ENCODE results near the gene CDK5RAP2. TPM values are rescaled to one million over a fixed set of nuclear protein-coding genes. Genes with fewer than 3 reads are reported as not detected.
"Not testable (repeated sequence)": the region's sequence is repeated elsewhere in the genome, so short reads cannot be mapped to it uniquely, and the experiment has no call there.

The CDK5RAP2 gene
- total RNA-seq, 1 donor from 2014 or later: 80.0 TPM

GRCh38 chr9:120521101-120521500 lies 58.9 kb downstream of the CDK5RAP2 start:
- no peak for DNase-seq
- Mint-ChIP-seq H3K27me3 (no peaks in the 10 kb centered on the region), H3K9me3 (no peaks in the 10 kb centered on the region), H3K4me3 (no peak overlapping the region), H3K4me1 (no peaks in the 10 kb centered on the region), H3K27ac (no peak overlapping the region), H3K36me3 (ENCODE audit: low read depth) (peaks cover 75% of the 10 kb centered on the region)
- intact Hi-C loops (cut with micrococcal nuclease): no loop called here
- no peak for ATAC-seq (ENCODE audit: low read depth)
- ChIA-PET POLR2A (interaction anchor here (0.6 kb wide), 1 partner anchor 67 kb away, joined by 3 read pairs; no protein-coding TSS in a partner anchor), CTCF (interaction anchor here (0.6 kb wide), 1 partner anchor 26 kb away, joined by 3 read pairs; no protein-coding TSS in a partner anchor)
- TF ChIP-seq CTCF (IDR thresholded peaks at IDR 0.05): no peak

- H3K4me3 Mint-ChIP-seq; intact Hi-C loops (cut with micrococcal nuclease); H3K27me3 Mint-ChIP-seq; H3K9me3 Mint-ChIP-seq; CTCF ChIA-PET; H3K27ac Mint-ChIP-seq; H3K4me1 Mint-ChIP-seq; DNase-seq; POLR2A ChIA-PET; ATAC-seq (ENCODE audit: low read depth): not testable (repeated sequence)
- H3K36me3 Mint-ChIP-seq (ENCODE audit: low read depth): peaks cover 81% of the 10 kb centered on the region
These were observed 64.0 kb downstream of the CDK5RAP2 start for GRCh38 chr9:120515996-120516395.

- intact Hi-C loops (cut with micrococcal nuclease); POLR2A ChIA-PET; CTCF ChIA-PET; H3K4me1 Mint-ChIP-seq; H3K9me3 Mint-ChIP-seq; DNase-seq; ATAC-seq (ENCODE audit: low read depth); H3K27me3 Mint-ChIP-seq; H3K4me3 Mint-ChIP-seq; H3K27ac Mint-ChIP-seq: not testable (repeated sequence)
- peaks cover 83% of the 10 kb centered on the region for H3K36me3 Mint-ChIP-seq (ENCODE audit: low read depth)
These were observed 64.5 kb downstream of the CDK5RAP2 start for GRCh38 chr9:120515481-120515880.

- DNase-seq (no peak), ATAC-seq (ENCODE audit: low read depth) (no peak)
- CTCF ChIA-PET: no interaction called here
- peaks cover 85% of the 10 kb centered on the region for H3K36me3 Mint-ChIP-seq (ENCODE audit: low read depth)
- H3K4me3 Mint-ChIP-seq: no peak overlapping the region
- no peak overlapping the region for H3K27ac Mint-ChIP-seq
- H3K27me3 Mint-ChIP-seq: no peaks in the 10 kb centered on the region
- no peaks in the 10 kb centered on the region for H3K4me1 Mint-ChIP-seq
- peaks cover 2% of the 10 kb centered on the region for H3K9me3 Mint-ChIP-seq
- POLR2A ChIA-PET: no interaction called here
- intact Hi-C loops (cut with micrococcal nuclease): no loop called here
- no peak for TF ChIP-seq CTCF (IDR thresholded peaks at IDR 0.05)
These were observed 65.6 kb downstream of the CDK5RAP2 start for GRCh38 chr9:120514405-120514804.

GRCh38 chr9:120513825-120514396 lies 66.1 kb downstream of the CDK5RAP2 start:
- ChIA-PET POLR2A (no interaction called here), CTCF (no interaction called here)
- no peak overlapping the region for H3K27ac Mint-ChIP-seq
- no peaks in the 10 kb centered on the region for H3K27me3 Mint-ChIP-seq
- no peak overlapping the region for H3K4me3 Mint-ChIP-seq
- no peak for DNase-seq
- intact Hi-C loops (cut with micrococcal nuclease): no loop called here
- no peaks in the 10 kb centered on the region for H3K4me1 Mint-ChIP-seq
- peaks cover 89% of the 10 kb centered on the region for H3K36me3 Mint-ChIP-seq (ENCODE audit: low read depth)
- ATAC-seq (ENCODE audit: low read depth): no peak
- TF ChIP-seq CTCF (IDR thresholded peaks at IDR 0.05): no peak
- H3K9me3 Mint-ChIP-seq: peaks cover 2% of the 10 kb centered on the region

GRCh38 chr9:120510816-120511215 lies 69.2 kb downstream of the CDK5RAP2 start:
- no peak overlapping the region for H3K27ac Mint-ChIP-seq
- H3K9me3 Mint-ChIP-seq: peaks cover 5% of the 10 kb centered on the region
- H3K36me3 Mint-ChIP-seq (ENCODE audit: low read depth): peaks cover 83% of the 10 kb centered on the region
- no peaks in the 10 kb centered on the region for H3K27me3 Mint-ChIP-seq
- H3K4me3 Mint-ChIP-seq: no peak overlapping the region
- ChIA-PET POLR2A (no interaction called here), CTCF (no interaction called here)
- DNase-seq (no peak), ATAC-seq (ENCODE audit: low read depth) (no peak)
- intact Hi-C loops (cut with micrococcal nuclease): no loop called here
- no peaks in the 10 kb centered on the region for H3K4me1 Mint-ChIP-seq
- TF ChIP-seq CTCF (IDR thresholded peaks at IDR 0.05): no peak
